Measurements from ENCODE around the gene RPP25L.
A peak's percentile ranks its signal among the peaks of the same experiment; 100 is the strongest.
"Not testable (repeated sequence)": the region's sequence is repeated elsewhere in the genome, so short reads cannot be mapped to it uniquely, and the experiment has no call there.

RPP25L gene

GRCh38 chr9:34611811-34612787 is at the start of gene RPP25L:
RPP25L (minus strand) TSS chr9:34612097; CDS start chr9:34611296, 801 bp downstream.
- peak; percentile 64 to 68 for DNase-seq (ENCODE audit: low read depth in 2 of 2, low spot score in 1 of 2)

- no peak for DNase-seq (ENCODE audit: low read depth in 2 of 2, low spot score in 1 of 2)
Observed at GRCh38 chr9:34659592-34660253, 47.8 kb upstream of the RPP25L start.

GRCh38 chr9:34658461-34658860 is 46.6 kb upstream of the RPP25L start:
- DNase-seq (ENCODE audit: low read depth in 2 of 2, low spot score in 1 of 2): no peak

GRCh38 chr9:34656992-34657391 is 45.1 kb upstream of the RPP25L start:
- no peak for DNase-seq (ENCODE audit: low read depth in 2 of 2, low spot score in 1 of 2)

GRCh38 chr9:34655394-34655793 is 43.5 kb upstream of the RPP25L start:
- no peak for DNase-seq (ENCODE audit: low read depth in 2 of 2, low spot score in 1 of 2)

- no peak for DNase-seq (ENCODE audit: low read depth in 2 of 2, low spot score in 1 of 2)
Observed at GRCh38 chr9:34654323-34655051, 42.6 kb upstream of the RPP25L start.

- DNase-seq (ENCODE audit: low read depth in 2 of 2, low spot score in 1 of 2): no peak
Observed at GRCh38 chr9:34653151-34654072, 41.5 kb upstream of the RPP25L start.

- no peak for DNase-seq (ENCODE audit: low read depth in 2 of 2, low spot score in 1 of 2)
Observed at GRCh38 chr9:34652602-34653000, 40.7 kb upstream of the RPP25L start.

- no peak for DNase-seq (ENCODE audit: low read depth in 2 of 2, low spot score in 1 of 2)
Observed at GRCh38 chr9:34651876-34652601, 40.1 kb upstream of the RPP25L start, which contains the start of gene IL11RA. IL11RA (plus strand) TSS chr9:34652185; CDS start chr9:34655218, 3,033 bp downstream.

- DNase-seq (ENCODE audit: low read depth in 2 of 2, low spot score in 1 of 2): no peak
Observed at GRCh38 chr9:34651321-34651720, 39.4 kb upstream of the RPP25L start.

- no peak for DNase-seq (ENCODE audit: low read depth in 2 of 2, low spot score in 1 of 2)
Observed at GRCh38 chr9:34650816-34651215, 38.9 kb upstream of the RPP25L start.

- DNase-seq (ENCODE audit: low read depth in 2 of 2, low spot score in 1 of 2): no peak
Observed at GRCh38 chr9:34648673-34649072, 36.8 kb upstream of the RPP25L start.

GRCh38 chr9:34647651-34648050 is 35.8 kb upstream of the RPP25L start:
- DNase-seq (ENCODE audit: low read depth in 2 of 2, low spot score in 1 of 2): no peak

GRCh38 chr9:34647084-34647403 is 35.1 kb upstream of the RPP25L start:
- no peak for DNase-seq (ENCODE audit: low read depth in 2 of 2, low spot score in 1 of 2)

- peak; percentile 92 to 95 for DNase-seq (ENCODE audit: low read depth in 2 of 2, low spot score in 1 of 2)
Observed at GRCh38 chr9:34646211-34647083, 34.5 kb upstream of the RPP25L start, which contains the start of gene GALT. GALT (plus strand) TSS chr9:34646675; CDS start chr9:34646705, 30 bp downstream.

GRCh38 chr9:34644766-34645314 is 32.9 kb upstream of the RPP25L start:
- DNase-seq (ENCODE audit: low read depth in 2 of 2, low spot score in 1 of 2): no peak

GRCh38 chr9:34642679-34643078 is 30.8 kb upstream of the RPP25L start:
- DNase-seq (ENCODE audit: low read depth in 2 of 2, low spot score in 1 of 2): no peak

GRCh38 chr9:34639322-34639721 is 27.4 kb upstream of the RPP25L start:
- not testable (repeated sequence) for DNase-seq (ENCODE audit: low read depth in 2 of 2, low spot score in 1 of 2)

GRCh38 chr9:34638138-34638445 is 26.2 kb upstream of the RPP25L start:
- no peak for DNase-seq (ENCODE audit: low read depth in 2 of 2, low spot score in 1 of 2)

Measured in stimulated activated CD8-positive, alpha-beta memory T cell treated with anti-CD3 and anti-CD28 coated beads, Interleukin-4, amount 100 ng/mL, for 1 hour (primary cell).